ENCODE measurements around the gene CEP120. TPM values are rescaled to one million over a fixed set of nuclear protein-coding genes. Genes with fewer than 3 reads are reported as not detected.

Gene CEP120
- total RNA-seq, 1 donor from 2014 or later, result 13.6 TPM

DNA sequence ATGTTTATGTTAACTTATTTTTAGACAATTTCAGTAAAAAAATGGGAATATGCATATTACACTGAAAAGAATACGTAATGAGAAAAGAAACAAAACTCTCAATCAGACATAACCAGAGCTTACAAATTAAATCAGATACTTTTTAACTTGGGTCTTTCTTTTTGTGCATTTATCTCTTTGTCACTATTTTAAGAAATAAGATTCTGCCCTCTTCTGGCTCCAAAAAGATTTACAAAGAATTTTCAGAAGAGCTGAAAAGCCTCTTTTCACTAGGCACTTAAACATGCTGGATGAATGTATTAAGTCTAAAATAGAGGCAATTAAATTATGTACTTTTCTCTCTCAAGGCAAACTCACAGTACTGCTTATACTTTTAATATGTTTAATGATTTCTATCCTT lies 55.5 kb downstream of the CEP120 start:
- Mint-ChIP-seq H3K4me3 (ENCODE audit: unreplicated experiment) (no peak overlapping the region), H3K27ac (ENCODE audit: unreplicated experiment) (no peak overlapping the region), H3K36me3 (ENCODE audit: low read depth, unreplicated experiment) (peaks cover 4% of the 10 kb centered on the region), H3K27me3 (ENCODE audit: unreplicated experiment) (peaks cover 2% of the 10 kb centered on the region), H3K4me1 (ENCODE audit: unreplicated experiment) (peaks cover 4% of the 10 kb centered on the region), H3K9me3 (ENCODE audit: unreplicated experiment) (no peaks in the 10 kb centered on the region)
- DNase-seq (ENCODE audit: low spot score), result no peak
- TF ChIP-seq CTCF (IDR thresholded peaks at IDR 0.05; ENCODE audit: unreplicated experiment), result peak; percentile 38

GRCh38 chr5:123365156-123365555 lies 58.0 kb downstream of the CEP120 start:
- no peaks in the 10 kb centered on the region for H3K9me3 Mint-ChIP-seq (ENCODE audit: unreplicated experiment)
- TF ChIP-seq CTCF (IDR thresholded peaks at IDR 0.05; ENCODE audit: unreplicated experiment), result no peak
- DNase-seq (ENCODE audit: low spot score), result no peak
- no peaks in the 10 kb centered on the region for H3K27me3 Mint-ChIP-seq (ENCODE audit: unreplicated experiment)
- H3K36me3 Mint-ChIP-seq (ENCODE audit: low read depth, unreplicated experiment), result no peaks in the 10 kb centered on the region
- H3K4me3 Mint-ChIP-seq (ENCODE audit: unreplicated experiment), result no peak overlapping the region
- H3K27ac Mint-ChIP-seq (ENCODE audit: unreplicated experiment), result no peak overlapping the region
- peaks cover 4% of the 10 kb centered on the region for H3K4me1 Mint-ChIP-seq (ENCODE audit: unreplicated experiment)

DNA sequence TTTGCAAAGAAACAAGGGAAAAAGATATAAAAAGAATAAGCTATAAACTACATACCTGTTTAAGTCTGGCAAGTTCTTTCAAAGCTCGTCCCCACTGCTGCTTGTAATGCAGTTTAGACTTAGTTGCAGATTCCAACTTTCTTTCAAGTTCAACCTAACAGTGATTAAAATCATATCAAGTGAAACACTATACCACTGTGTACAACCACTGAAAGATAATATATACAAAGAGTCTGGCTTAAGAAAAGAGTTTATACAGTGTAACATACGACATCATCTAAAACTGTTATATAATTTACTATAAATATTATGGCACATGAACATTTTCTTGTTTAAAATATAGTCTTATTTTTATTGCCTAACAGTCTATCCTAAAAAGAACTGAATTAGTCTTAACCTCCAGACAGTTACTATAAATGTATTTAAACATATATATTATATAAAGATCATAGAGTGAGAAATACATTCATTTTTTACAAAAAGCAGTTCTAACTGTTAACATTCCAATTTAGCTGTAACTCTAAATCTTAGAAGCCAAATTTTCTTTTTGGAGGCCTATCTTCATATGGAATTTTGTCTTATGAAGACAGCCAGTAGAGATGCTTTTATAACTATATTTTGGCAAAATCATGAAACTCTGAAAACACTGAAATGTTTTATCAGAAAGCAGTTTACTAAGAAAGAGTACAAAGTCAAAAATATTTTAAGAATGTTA lies 58.6 kb downstream of the CEP120 start:
- H3K4me3 Mint-ChIP-seq (ENCODE audit: unreplicated experiment), result no peak overlapping the region
- no peak for TF ChIP-seq CTCF (IDR thresholded peaks at IDR 0.05; ENCODE audit: unreplicated experiment)
- H3K9me3 Mint-ChIP-seq (ENCODE audit: unreplicated experiment), result no peaks in the 10 kb centered on the region
- peaks cover 4% of the 10 kb centered on the region for H3K4me1 Mint-ChIP-seq (ENCODE audit: unreplicated experiment)
- H3K27me3 Mint-ChIP-seq (ENCODE audit: unreplicated experiment), result no peaks in the 10 kb centered on the region
- H3K36me3 Mint-ChIP-seq (ENCODE audit: low read depth, unreplicated experiment), result no peaks in the 10 kb centered on the region
- H3K27ac Mint-ChIP-seq (ENCODE audit: unreplicated experiment), result no peak overlapping the region
- DNase-seq (ENCODE audit: low spot score), result no peak

DNA sequence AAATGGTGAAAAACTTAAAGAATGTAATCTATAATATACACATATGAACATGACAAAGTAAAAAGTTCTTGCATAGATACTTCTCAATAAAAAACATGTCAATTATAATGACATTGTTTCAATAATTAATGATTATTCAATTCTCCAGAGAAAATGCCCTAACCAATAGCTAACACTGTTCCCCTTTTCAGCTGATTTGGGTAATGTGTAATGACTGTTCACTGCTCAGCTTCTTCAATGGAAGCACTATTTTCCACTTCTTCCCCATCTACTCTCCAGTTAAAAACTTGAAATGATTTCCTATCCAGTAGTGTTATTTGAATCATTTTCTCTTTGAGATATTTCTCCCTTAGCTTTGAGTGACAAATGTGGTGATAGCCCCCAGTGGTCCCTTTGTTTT lies 62.3 kb downstream of the CEP120 start:
- H3K4me3 Mint-ChIP-seq (ENCODE audit: unreplicated experiment), result no peak overlapping the region
- DNase-seq (ENCODE audit: low spot score), result no peak
- H3K9me3 Mint-ChIP-seq (ENCODE audit: unreplicated experiment), result no peaks in the 10 kb centered on the region
- H3K27ac Mint-ChIP-seq (ENCODE audit: unreplicated experiment), result no peak overlapping the region
- no peaks in the 10 kb centered on the region for H3K4me1 Mint-ChIP-seq (ENCODE audit: unreplicated experiment)
- no peaks in the 10 kb centered on the region for H3K27me3 Mint-ChIP-seq (ENCODE audit: unreplicated experiment)
- TF ChIP-seq CTCF (IDR thresholded peaks at IDR 0.05; ENCODE audit: unreplicated experiment), result no peak
- peaks cover 11% of the 10 kb centered on the region for H3K36me3 Mint-ChIP-seq (ENCODE audit: low read depth, unreplicated experiment)

- peaks cover 11% of the 10 kb centered on the region for H3K36me3 Mint-ChIP-seq (ENCODE audit: low read depth, unreplicated experiment)
- H3K27me3 Mint-ChIP-seq (ENCODE audit: unreplicated experiment), result no peaks in the 10 kb centered on the region
- H3K4me1 Mint-ChIP-seq (ENCODE audit: unreplicated experiment), result no peaks in the 10 kb centered on the region
Observed at GRCh38 chr5:123360201-123360571, 63.0 kb downstream of the CEP120 start.

More at GRCh38 chr5:123360201-123360571, 63.0 kb downstream of the CEP120 start:
- H3K4me3 Mint-ChIP-seq (ENCODE audit: unreplicated experiment), result no peak overlapping the region
- H3K9me3 Mint-ChIP-seq (ENCODE audit: unreplicated experiment), result no peaks in the 10 kb centered on the region
- H3K27ac Mint-ChIP-seq (ENCODE audit: unreplicated experiment), result no peak overlapping the region
- DNase-seq (ENCODE audit: low spot score), result no peak
- TF ChIP-seq CTCF (IDR thresholded peaks at IDR 0.05; ENCODE audit: unreplicated experiment), result no peak

Data from endothelial cell (in vitro differentiated cells).